GM12865 (cell line): ENCODE data around the gene UST.

Experiments
- DNase-seq: peaks from one replicate; pipeline ENCODE4 v3.0.0; 2010; ENCODE audit warnings: low read depth
- H3K4me3 ChIP-seq: 2 replicates; pipeline ENCODE4 v1.5.1; 2011; ENCODE audit warnings: mild to moderate bottlenecking, low read depth, low read length, control low read depth
- TF ChIP-seq, protein P1 (sequence below): IDR thresholded peaks from 2 replicates; pipeline ENCODE4 v1.5.1; 2011; ENCODE audit warnings: low read length, control low read depth, low read depth, inconsistent platforms; ENCODE audit not compliant: insufficient read depth; ENCODE audit errors: missing control alignments

The UST gene

DNA sequence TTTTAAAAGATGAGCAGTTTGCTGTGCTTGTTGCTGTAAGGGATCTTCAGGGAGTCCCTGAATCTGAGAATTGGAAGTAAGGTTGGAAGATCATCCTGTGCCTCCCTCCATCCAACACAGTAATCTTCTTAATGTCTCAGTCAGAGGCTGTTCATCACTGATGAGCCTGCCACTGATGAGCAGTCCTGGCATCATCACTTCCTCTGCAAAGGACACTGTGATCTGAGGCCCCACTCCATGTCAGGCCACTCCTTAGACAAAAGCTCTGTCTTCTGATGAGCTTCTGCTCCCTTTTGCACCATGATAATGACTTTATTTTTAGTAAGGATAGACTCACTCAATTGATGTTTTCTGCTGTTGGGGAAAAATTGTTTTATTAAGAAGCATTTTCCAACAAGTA, 121.0 kb downstream of the UST start:
- no peak for DNase-seq
- TF ChIP-seq, protein P1, sequence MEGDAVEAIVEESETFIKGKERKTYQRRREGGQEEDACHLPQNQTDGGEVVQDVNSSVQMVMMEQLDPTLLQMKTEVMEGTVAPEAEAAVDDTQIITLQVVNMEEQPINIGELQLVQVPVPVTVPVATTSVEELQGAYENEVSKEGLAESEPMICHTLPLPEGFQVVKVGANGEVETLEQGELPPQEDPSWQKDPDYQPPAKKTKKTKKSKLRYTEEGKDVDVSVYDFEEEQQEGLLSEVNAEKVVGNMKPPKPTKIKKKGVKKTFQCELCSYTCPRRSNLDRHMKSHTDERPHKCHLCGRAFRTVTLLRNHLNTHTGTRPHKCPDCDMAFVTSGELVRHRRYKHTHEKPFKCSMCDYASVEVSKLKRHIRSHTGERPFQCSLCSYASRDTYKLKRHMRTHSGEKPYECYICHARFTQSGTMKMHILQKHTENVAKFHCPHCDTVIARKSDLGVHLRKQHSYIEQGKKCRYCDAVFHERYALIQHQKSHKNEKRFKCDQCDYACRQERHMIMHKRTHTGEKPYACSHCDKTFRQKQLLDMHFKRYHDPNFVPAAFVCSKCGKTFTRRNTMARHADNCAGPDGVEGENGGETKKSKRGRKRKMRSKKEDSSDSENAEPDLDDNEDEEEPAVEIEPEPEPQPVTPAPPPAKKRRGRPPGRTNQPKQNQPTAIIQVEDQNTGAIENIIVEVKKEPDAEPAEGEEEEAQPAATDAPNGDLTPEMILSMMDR, result no peak
- no peak overlapping the region for H3K4me3 ChIP-seq

DNA sequence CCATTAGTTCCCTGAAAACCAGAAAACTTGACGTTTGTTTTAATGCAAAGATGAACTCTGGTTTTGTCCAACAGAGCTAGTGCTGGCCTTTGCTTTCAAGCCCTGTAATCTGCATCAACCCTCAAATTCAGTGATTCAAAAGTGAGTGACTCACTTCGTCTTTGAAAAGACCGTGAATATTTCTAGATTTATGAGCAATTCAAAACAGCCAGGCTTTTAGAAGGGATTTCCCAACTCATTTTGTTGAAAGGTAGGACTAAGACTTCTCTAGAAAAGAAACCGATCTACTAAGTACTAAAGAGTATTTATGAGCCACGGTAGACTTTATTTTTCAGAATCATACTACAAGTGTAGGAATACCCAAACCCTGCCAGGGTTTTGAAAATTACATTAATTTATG, 121.5 kb downstream of the UST start:
- no peak overlapping the region for H3K4me3 ChIP-seq
- DNase-seq, result no peak
- TF ChIP-seq, protein P1, result no peak

DNA sequence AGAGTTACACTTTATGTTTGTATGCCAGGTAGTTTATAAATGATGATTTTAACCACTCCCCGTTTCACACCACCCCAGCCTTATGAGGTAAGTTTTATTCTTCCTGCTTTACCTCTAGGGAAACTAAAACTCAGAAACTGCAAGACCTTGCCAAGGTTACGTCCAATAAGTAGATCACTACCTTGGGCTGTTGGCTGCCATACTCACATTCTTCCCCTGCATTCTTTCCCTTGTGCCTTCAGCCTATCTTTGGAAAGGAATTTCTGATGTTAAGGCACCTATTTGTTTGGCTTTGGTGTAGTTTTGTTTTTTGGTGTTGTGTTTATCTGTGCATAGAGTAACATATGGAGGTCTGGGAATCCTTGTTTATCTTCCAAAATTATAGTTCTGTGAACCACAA, 122.1 kb downstream of the UST start:
- TF ChIP-seq, protein P1, result no peak
- no peak overlapping the region for H3K4me3 ChIP-seq
- no peak for DNase-seq

DNA sequence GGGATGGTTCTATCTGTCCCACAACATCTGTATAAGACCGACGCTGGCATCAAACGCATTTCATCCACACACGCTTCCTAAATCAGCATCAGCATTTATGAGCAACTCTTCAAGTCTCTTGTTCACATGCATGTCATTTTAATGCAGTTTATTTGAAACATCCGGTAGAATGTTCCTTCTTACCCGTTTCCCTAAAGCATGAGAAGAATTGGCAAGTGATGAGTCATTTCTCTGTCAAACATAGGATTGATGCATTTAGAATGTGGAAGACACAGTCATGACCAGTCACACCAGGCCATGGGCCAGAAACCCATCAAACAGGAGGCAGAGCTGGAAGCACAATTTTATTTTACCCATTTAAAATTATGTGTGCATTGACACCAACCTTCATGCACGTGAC, 122.8 kb downstream of the UST start:
- no peak overlapping the region for H3K4me3 ChIP-seq
- DNase-seq, result no peak
- TF ChIP-seq, protein P1, result no peak

DNA sequence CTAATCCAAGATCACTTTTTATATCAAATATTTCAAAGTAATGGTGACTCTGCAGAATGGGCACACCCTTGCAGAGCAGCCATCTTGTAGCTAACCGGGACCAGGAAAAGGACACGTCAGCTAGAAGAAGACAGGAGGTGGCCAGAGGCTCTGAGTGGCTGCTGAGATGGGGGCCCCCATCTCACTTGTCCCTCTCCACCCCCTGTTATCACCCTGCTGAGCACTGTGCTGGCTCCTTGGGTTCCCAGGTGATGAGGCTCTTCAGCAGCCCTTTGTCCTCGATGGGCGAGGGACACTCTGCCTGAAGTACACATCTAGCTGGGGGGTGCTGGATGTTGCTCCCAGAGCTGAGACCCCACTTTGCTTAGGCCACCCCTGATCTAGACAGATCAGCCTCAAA, 126.3 kb downstream of the UST start:
- no peak for DNase-seq
- TF ChIP-seq, protein P1, result no peak
- H3K4me3 ChIP-seq, result no peak overlapping the region

DNA sequence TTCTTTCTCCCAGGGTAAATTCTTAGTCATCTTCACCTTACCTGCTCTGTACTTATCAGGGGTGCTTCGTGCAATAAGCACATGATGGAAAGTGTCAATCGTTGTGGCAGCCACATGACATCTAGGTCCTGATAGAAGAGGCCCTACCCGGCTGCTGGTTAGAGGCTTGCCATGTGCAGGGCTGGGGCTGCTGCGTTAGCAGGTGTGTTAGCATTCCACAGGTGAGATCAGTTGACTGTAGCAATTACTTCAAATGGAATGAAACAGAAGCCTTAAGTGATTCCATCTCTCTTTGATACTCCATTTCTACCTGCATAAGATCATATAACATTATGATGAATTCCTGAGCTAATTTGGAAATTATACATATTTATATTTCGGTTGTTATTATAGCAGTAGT, 127.0 kb downstream of the UST start:
- no peak for DNase-seq
- TF ChIP-seq, protein P1, result no peak
- H3K4me3 ChIP-seq, result no peak overlapping the region

DNA sequence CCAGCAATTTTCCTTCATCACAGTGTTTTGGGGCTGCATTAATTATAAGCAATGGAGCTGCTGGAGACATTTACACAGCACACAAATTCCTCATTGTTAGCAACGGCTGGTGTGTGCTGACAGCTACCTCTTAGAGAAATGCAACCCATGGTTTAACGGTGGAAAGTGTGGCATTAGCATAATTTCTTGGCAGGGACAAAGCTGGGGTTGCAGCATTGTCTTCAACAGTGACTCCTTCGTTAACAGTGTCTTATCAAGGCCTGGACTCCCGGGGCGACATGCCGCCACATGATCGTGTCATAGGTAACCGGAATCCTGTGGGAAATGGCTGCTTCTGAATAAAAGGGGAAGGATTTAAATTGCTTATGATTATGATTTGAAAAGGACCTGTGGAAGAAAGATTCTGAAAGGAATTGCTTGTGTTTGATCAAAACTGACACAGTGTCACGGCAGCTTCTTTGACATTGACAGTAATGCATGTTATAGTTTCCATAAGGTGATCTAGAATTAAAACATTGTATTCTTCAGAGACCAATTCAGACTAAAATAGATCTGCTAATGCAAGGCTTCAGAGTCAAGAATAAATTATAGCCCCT, 128.0 kb downstream of the UST start:
- TF ChIP-seq, protein P1, result no peak
- no peak for DNase-seq
- H3K4me3 ChIP-seq, result no peak overlapping the region
